Stimulated activated CD4-positive, alpha-beta T cell treated with anti-CD3 and anti-CD28 coated beads, TNF-alpha, amount 100 ng/mL, for 1 hour (primary cell): Measurements from ENCODE around the gene ATXN10.
"Not testable (repeated sequence)": the region's sequence is repeated elsewhere in the genome, so short reads cannot be mapped to it uniquely, and the experiment has no call there.

Experiments
- DNase-seq, 3 donors: peaks; one replicate each; pipeline ENCODE4 v3.0.0-alpha.2; 2020; ENCODE audit warnings: low read depth in 3 of 3, low spot score in 1 of 3

Gene ATXN10

DNA sequence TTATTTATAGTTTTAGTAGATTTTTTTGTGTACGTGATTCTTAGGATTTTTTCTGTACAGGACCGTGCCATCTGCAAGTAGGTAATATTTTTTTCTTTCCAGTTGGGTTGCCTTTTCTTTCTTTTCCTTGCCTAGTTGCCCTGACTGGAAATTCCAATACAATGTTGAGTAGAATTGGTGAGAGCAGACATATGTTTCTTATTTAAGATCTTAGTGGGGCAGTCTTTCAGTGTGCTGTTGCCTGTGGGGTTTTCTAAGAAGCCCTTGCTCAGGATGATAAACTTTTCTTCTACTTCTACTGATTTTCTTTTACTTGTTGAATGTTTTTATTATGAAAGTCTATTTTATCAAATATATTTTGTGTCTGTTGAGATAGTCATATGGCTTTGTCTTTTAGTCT, 33.0 kb downstream of the ATXN10 start:
- DNase-seq = no peak

DNA sequence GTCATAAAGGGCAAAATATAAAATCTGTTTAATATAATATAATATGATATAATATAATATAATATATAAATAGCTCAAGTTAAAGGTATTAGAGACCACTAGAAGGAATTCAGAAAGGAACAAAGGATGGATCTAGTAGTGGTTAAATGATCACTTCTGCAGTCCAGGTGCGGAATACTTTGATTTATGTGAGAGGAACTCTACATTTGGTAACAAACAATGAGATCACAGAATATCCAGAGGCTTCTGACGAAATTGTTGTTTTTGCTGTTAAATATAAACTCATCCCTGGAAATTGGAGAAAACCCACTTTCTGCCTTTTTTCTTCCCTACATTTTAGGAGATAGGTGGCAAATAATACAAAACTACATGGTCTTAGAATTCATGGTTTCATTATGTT, 36.0 kb downstream of the ATXN10 start:
- no peak for DNase-seq

DNA sequence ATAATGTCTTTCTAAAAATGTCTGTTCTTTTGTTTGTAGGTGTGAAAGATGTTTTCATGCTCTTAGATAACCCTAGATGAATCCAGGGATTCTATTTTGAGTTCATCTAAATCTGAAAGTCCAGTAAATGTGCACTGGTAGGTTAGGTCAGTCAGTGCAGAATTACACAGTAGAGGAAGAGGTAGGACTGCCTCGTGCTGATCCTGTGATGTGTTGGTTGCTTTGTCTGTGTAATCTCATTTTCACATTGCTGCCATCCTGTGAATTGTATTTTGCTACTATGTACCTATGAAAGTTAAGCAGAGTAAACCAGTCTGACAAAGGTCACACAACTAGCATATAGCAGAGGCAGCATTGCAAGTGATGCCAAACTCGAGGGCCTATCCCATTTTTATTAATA, 36.5 kb downstream of the ATXN10 start:
- no peak for DNase-seq

DNA sequence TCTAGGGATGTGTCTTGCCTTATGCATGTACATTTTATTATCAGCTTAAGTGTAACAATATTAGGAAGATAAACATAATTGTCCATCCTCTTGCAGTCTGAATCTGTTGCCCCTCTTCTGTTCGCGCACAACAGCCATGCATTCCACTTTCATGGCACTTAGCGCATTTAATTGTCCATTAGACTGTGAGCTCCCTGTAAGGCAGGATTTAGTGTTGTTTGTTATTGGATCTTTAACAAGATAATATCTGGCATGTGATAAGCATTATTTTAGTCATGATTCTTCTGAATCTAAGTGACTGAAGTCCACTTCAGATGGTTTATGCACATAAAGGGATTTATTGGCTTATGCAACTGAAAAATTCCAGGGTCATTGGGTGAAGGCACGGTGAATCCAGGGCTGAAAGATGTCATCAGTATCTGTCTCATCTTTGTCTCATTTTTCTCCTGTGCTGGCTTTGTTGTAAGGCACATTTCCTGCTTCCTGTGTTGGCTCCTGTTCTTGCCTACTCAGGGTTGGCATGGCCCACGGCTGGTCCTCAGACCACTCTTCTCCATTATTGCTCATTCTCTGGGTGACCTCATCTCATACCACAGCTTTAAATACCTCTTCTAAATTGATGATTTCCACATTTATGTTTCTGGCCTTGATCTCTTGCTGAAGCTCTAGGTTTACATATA, 37.6 kb downstream of the ATXN10 start:
- no peak for DNase-seq

DNA sequence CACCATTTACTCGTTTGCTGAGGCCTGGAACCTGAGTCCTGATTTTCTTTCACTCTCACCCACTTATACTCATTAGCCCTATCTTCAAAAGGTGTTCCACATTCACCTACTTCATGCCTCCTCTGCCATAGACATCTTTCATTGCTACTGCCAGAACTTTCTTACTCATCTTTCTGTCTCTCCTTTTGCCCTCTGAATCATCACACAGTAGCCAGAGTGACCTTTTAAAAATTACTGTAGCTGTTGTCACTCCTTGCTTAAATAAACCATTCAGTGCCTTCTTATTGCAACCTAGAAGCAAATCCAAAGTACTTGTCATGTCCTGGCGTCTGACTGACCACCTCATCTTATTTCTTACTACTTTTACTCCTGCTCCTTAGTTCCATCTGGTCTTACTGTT, 38.2 kb downstream of the ATXN10 start:
- DNase-seq = no peak

DNA sequence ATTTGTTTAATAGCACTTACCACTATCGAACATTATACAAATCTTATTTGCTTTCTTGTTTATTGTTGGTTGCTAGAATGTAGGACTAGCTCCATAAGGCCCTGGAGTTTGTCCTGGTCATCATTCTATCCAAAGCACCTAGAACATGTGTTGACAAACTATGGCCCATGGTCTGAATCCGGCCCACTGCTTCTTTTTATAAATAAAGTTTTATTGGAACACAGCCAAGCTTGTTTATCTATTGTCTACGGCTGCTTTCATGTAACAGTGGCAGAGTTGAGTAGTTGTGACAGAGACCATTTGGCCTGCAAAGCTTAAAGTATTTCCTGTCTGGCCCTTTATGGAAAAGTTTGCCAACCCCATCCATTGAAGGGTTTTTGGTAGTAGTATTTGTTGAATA, 38.8 kb downstream of the ATXN10 start:
- no peak for DNase-seq

DNA sequence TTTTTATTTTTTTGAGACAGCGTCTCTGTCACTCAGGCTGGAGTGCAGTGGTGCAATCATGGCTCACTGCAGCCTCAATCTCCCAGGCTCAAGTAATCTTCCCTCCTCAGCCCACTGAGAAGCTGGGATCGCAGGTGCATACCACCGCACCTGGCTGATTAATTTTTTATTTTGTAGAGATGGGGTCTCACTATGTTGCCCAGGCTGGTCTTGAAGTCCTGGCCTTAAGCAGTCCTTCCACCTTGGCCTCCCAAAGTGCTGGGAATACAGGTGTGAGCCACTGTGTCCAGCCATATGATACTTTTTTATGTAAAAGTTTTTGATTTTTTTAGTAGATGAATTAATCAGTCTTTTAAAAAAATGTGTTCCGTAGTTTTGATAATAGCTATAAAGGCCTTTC, 42.8 kb downstream of the ATXN10 start:
- not testable (repeated sequence) for DNase-seq

DNA sequence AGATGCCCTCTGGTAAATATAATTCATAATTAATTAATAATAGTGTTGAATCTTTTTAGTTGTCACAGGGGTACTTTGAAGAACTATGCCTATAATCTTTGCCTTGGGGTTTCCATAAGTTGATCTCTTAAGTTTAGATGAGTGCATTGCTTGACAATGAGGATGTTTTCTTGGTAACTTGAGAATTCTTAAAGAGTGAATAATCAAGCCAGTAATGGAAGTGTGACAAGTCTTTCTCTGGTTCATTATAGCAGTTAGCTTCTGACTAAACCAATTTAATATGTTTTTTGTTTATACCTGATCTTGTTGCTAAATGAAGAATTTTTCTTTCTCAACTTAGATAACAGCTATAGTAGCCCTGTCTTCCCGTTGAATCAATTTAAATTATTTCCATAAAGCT, 46.2 kb downstream of the ATXN10 start:
- no peak for DNase-seq

DNA sequence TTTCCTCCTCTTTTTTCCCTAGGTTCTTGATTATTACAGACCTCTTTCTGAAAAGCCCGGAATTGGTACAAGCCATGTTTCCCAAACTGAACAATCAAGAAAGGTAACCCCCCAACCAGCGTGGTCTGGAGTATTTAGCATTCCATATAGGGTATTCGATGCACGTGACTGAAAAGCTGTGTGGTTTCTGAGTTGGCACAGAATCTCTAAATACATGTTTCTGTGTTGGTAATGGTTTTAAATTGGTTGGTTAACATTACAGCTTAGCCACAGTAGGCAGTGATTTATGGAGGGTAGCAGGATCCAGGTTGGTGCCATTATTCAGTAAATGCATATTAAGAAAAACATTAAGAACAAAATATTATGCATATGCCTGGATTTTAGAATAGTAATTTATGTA, 46.8 kb downstream of the ATXN10 start:
- DNase-seq = no peak

DNA sequence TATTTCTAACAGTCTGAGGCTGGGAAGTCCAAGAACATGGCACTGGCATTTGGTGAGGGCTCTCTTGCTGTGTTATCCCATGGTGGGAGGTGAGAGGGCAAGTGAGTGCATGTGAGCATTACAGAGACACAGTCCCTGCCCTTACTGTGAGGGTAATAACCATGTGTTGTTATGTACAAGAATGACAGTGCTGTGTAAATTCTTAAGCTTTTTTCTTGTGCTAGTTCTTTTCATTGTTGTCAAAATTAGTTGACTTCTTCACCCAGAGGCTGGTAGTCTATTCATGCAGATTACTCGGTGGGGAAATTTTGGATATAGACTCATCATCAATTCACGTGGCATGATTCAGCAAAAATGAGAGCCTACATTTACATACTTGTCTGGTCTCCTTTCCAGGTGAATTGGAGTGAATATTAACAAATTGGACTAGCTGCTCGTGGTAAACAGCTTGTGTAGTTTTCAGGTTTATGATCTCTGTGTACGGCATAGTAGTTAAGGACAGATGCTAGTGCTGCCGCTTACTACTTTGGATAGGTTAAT, 49.3 kb downstream of the ATXN10 start:
- DNase-seq = no peak

DNA sequence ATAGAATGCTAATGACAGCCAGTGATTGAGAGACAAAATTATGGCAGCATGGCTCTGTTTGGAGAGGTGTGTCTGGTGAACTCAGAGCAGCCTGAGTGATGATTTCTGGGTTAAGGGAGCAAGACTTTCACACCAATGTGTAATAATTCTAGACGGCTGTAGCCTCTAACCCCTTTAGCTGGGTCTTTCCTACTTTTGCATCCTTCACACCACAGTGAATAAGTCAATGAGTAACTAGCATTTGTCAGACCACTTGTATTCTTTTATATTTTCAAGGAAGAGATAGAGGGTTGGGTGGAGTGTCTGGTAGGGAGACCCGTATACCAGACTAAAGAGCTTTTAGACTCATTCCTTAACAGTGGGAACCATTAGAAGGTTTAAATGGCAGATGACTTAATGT, 50.4 kb downstream of the ATXN10 start:
- DNase-seq = no peak

DNA sequence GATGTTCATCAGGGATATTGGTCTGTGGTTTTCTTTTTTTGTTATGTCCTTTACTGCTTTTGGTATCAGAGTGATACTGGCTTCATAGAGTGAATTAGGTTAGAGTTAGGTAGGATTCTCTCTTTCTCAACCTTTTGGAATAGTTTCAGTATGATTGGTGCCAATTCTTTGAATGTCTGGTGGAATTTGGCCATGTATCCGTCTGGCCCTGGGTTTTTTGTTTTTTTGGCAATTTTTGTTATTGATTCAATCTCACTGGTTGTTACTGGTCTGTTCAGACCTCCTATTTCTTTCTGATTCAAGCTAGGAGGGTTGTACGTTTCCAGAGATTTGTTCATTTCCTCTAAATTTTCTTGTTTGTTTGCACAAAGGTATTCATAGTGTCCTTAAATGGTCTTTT, 54.4 kb downstream of the ATXN10 start:
- DNase-seq = no peak

DNA sequence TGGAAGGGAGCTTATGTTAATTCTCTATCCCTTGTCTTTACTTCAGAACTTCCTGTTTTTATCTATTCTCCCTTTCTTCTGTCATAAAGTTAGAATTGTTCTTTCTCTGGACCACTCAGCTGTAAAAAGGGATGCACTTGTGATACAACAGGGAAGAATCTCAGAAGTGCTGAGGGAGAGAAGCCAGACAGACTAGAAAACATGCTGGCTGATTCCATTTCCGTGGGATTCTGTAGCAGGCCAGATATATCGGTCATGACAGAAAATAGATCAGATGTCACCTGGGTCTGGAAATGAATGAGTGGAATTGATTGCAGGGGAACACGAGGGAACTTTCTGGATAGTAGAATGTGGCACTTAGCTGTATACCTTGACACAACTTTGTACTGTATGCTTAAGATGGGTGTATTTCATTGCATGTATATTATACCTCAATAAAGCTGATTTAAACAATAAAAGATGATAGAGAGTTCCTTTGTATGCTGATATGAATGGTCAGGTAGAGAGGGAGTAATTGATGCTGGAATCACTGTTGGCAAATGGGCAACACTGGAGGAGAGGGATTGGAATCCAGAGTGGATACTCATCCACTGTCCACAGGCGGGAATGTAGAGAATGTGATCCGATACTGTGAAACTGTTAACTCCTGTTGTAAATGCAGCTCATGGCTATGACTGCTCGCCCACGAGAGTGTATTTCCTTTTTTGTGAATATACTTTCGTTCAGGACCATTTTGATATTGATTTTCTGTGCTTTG, 59.6 kb downstream of the ATXN10 start:
- no peak for DNase-seq

DNA sequence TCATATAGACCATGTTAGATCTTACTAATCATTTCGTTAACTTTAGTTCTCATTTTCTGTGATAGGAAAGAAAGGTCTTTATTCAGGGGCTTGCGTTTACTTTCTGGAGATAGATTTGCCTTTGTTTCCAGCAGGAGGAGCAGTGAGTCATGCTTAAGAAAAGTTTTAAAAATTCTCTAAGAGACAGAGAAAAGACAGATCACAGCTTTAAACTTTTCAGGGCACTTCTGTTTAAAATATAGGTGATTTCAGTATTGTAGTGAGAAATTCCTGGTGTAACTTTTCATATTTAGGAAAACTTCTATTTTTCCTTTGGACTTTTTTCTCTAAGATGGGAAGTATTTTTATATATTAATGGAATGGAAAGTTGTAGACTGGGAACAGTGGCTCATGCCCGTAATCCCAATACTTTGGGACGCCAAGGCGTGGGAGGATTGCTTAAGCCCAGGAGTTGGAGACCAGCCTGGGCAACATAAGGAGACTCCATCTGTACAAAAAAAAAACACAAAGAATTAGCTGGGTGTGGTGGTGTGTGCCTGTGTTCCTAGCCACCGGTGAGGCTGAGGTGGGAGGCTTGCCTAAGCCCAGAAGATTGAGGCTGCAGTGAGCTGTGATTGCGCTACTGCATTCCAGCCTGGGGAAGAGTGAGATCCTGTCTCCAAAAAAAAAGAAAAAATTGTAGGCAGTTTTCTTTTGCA, 60.3 kb downstream of the ATXN10 start:
- DNase-seq = no peak

DNA sequence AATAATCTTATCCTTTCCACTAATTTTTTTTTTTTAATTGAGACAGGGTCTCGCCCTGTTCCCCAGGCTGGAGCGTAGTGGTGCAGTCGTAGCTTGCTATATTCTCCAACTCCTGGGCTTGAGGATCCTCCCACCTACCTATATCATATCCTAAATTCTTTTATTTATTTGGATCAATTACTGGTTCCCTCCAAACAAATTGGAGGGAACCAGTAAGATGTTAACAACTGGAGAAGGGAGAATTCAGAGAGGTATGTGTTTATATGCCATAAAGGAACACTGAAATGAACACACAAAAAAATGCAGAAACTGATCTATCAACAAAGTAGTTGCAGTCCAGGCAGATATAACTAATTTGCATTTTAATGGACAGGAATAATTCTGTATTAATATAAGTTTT, 63.6 kb downstream of the ATXN10 start:
- DNase-seq = no peak

DNA sequence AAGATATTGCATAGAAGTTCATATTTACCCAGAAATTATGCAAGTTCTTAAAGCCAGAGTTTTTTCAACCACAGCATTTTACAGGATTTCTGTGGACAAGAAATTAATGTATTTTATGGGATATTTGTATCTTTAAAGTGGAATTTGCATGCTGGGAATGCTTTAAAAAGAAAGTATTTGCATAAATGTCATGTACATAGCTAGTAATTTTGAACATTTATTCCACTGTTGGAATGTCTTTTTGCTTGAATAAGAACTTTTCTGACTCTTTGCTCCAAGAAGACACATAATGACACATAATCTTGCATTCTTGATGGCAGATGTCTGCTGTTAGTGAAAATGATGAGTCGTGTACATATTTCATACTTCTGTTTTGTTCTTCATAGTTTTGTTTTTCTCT, 66.6 kb downstream of the ATXN10 start:
- no peak for DNase-seq

DNA sequence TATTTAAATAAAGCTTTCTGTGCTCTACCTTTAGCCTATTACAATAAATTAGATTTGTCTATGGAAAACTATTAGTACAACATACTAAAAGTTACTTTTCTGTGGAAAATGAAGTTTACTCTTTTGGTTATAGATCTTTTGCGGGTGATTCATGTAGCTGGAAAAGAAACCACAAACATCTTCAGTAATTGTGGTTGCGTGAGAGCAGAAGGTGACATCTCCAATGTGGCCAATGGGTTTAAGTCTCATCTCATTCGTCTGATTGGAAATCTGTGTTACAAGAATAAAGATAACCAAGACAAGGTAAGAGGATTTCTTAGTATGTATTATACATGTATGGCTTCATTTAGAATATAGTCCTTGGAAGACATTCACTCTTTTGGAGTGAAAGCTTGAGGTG, 68.6 kb downstream of the ATXN10 start:
- DNase-seq = no peak

DNA sequence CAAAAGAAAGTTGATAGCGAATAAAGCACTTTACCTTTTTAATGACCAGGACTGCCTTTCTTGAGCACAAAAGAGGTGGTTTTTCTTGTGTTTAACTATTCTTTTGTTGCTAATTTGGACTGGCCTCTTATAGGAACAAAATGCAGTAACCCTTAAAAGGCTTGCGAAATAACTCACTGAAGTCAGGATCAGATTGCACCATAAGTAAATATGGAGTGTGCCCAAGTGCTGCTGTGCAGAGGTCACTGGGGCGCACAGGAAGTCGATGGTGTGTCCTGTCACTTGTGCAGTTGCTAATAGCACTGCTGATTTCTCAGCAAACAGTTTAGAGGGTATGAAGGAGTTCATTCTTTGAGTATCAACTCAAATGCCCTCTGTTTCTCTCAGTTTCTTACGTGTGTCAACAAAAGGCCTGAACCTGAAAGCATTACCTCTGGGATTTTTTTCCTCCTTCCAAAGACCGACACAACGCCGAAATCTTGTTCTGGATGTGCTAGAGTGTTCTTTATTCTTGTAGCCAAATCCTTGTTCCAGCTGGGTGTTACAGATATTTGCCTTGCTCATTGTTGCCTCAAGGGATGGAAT, 71.3 kb downstream of the ATXN10 start:
- DNase-seq = no peak

DNA sequence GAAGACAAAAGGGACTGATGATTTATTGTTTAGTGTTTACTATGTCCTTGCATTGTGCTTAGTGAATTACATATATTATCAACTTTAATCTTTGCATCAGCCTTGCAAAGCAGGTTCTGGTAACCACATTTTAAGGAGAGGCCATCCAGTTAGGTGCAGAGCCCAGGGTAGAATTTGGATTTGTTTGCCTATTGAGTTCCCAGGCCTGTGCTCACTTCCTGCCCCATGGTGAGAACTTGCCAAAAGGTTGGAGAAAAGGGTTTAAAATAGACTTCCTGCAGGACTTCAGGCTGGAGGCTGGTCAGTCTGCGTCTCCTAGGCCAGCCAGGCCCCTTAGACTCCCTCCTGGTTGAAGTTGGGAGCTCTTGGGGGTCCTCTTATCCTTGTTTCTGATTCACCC, 72.1 kb downstream of the ATXN10 start:
- no peak for DNase-seq

DNA sequence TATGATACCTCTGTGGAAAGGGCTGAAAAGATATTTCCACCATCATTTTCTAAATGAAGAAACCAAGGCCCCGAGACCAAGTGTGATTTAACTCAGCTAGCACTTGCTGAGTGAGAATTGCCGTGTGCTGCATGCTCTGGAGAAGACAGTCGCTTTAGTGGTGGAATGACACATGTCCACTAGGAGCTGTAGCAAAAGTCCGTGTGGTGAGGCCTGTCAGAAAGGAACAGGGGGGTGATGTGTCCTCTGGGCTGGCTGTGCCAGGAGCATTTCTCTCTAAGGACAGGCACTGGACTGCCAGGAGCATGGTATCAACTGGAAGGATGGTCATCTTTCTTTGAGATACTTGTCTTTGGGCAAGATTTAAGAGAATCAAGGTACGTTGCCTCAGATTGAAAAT, 72.8 kb downstream of the ATXN10 start:
- DNase-seq = no peak

DNA sequence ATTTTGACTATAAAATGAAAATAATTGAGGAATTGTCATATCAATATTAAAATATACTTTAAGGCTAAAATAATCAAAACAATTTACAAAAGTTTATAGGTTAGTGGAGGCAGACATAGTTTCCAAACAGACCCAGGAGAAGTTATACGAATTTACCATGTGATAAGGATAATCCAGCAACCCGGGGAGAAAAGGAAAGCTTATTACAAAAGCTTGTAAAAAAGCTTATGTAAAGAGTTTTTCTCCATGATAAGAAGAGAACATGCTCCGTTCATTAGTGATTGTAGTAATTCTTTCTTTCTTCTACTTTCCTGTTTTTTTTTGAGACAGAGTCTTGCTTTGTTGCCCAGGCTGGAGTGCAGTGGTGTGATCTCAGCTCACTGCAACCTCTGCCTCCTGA, 79.0 kb downstream of the ATXN10 start:
- DNase-seq = no peak

DNA sequence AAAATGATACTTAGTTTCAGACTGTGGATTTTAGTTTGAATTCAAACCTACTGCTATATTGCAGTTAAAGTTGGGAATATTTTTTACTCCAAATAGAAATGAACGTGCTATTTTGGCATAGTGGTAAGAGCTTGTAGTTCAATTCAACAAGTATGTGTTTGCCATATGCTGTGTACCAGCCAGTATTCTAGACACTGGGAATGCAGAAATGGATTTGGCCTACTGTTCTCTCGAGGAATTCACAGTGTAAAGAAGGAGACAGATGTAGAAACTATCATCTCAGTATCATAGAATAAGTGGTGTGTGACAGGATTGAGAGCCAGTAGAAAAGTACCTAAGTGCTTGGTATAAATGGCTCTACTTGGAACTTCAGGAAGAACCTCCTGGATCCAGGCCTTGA, 80.4 kb downstream of the ATXN10 start:
- no peak for DNase-seq
